ENCODE measurements around the gene PRDM16.

DNA sequence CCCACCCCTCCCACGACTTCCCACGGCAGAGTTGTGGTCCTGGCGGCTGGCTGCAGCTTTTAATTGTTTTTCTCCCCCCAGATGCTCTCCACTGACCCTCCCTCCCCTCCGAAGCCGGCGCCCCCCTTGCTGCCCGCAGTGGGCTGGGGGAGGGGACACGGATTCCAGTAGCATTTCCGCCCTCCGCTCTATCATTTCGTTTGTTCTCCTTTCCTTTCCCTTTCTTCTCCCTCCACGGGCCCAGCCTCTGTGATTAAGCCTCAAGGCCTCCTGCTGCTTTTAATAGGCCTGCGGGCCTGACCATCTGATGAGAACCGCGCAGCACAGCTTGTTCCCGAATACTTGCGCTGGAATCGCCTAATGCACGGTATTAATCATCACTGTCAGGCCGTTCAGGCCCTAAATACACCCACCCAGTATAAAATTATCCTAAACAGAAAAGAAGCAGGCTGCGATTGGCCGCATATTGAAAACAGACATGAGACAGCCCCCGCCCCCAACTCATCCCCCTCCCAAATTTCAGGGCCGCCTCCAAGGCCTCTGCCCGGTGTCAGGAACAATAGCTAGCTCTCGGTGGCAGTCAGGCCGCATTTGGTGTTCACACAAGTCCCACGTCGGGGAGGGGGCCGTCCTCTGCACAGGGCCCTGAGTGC is 283.4 kb downstream of the PRDM16 start:
- TF ChIP-seq, protein P1, sequence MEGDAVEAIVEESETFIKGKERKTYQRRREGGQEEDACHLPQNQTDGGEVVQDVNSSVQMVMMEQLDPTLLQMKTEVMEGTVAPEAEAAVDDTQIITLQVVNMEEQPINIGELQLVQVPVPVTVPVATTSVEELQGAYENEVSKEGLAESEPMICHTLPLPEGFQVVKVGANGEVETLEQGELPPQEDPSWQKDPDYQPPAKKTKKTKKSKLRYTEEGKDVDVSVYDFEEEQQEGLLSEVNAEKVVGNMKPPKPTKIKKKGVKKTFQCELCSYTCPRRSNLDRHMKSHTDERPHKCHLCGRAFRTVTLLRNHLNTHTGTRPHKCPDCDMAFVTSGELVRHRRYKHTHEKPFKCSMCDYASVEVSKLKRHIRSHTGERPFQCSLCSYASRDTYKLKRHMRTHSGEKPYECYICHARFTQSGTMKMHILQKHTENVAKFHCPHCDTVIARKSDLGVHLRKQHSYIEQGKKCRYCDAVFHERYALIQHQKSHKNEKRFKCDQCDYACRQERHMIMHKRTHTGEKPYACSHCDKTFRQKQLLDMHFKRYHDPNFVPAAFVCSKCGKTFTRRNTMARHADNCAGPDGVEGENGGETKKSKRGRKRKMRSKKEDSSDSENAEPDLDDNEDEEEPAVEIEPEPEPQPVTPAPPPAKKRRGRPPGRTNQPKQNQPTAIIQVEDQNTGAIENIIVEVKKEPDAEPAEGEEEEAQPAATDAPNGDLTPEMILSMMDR (conservative IDR thresholded peaks at IDR 0.05; ENCODE audit: low read depth, low read length), result no peak
- TF ChIP-seq EZH2phosphoT487 (IDR thresholded peaks at IDR 0.05; ENCODE audit: borderline replicate concordance, low read length) (no peak), EZH2 (IDR thresholded peaks at IDR 0.05; ENCODE audit: low read length, unreplicated experiment) (no peak)
